Measurements from ENCODE around the gene TRAM2. TPM values are rescaled to one million over a fixed set of nuclear protein-coding genes. Genes with fewer than 3 reads are reported as not detected.

Gene TRAM2
- total RNA-seq, 1 donor from 2014 or later: 320 TPM

DNA sequence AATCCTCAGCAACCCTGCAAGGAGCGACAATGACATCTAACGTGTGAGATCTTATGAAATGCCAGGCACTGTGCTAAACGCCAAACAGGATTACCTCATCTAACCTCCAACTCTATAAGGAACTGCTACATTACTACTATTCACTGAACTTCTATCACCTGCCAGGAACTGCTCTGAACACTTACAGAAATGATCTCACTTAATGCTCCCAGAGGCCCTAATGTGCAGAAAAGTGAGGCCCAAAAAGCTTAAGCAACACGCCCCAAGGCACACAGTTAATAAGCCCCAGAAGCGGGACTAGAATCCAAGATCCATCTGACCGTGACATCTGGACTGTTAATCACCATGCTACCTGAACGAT, 28.5 kb downstream of the TRAM2 start:
- H3K36me3 Mint-ChIP-seq (ENCODE audit: unreplicated experiment): peaks cover 54% of the 10 kb centered on the region
- H3K4me3 Mint-ChIP-seq (ENCODE audit: unreplicated experiment): peak overlapping the region; percentile 8
- H3K4me1 Mint-ChIP-seq (ENCODE audit: unreplicated experiment): peaks cover 99% of the 10 kb centered on the region
- H3K9me3 Mint-ChIP-seq (ENCODE audit: unreplicated experiment): no peaks in the 10 kb centered on the region
- no peak for DNase-seq (ENCODE audit: extremely low spot score, unreplicated experiment)
- H3K27ac Mint-ChIP-seq (ENCODE audit: unreplicated experiment): peak overlapping the region; percentile 92
- no peaks in the 10 kb centered on the region for H3K27me3 Mint-ChIP-seq (ENCODE audit: unreplicated experiment)
- TF ChIP-seq, protein P1, sequence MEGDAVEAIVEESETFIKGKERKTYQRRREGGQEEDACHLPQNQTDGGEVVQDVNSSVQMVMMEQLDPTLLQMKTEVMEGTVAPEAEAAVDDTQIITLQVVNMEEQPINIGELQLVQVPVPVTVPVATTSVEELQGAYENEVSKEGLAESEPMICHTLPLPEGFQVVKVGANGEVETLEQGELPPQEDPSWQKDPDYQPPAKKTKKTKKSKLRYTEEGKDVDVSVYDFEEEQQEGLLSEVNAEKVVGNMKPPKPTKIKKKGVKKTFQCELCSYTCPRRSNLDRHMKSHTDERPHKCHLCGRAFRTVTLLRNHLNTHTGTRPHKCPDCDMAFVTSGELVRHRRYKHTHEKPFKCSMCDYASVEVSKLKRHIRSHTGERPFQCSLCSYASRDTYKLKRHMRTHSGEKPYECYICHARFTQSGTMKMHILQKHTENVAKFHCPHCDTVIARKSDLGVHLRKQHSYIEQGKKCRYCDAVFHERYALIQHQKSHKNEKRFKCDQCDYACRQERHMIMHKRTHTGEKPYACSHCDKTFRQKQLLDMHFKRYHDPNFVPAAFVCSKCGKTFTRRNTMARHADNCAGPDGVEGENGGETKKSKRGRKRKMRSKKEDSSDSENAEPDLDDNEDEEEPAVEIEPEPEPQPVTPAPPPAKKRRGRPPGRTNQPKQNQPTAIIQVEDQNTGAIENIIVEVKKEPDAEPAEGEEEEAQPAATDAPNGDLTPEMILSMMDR (IDR thresholded peaks at IDR 0.05): no peak

DNA sequence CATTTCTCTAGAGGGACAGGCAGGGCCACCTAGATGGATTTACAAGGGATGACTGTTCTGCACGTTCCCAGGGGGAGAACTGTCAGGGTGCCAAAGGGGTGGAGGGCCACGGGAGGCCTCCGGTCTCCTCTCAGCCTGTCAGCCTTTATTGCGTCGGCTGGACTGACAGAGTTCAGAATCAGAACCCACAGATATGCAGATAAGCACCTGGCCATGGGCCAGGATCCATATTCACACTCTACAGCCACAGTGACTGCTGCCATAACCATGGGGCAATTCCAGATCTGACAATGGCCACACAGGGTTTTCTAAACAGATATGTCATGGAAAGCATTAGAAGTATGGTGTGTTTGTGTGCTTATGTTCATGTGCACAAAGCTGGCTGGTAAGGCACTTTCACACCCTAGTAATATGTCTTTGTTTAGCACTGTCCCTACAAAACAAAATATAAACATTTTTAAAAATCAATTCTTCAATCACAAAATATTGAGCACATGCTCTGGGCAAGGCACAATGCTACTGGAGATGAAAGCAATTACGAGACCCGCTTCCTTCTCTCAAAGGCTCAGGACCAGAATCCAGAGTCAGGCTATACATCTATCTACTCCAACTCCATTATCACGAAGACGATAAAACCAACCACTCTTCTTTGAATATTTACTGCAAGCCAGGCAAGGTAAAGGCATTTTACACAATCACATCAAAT, 29.1 kb downstream of the TRAM2 start:
- Mint-ChIP-seq H3K4me3 (ENCODE audit: unreplicated experiment) (peak overlapping the region; percentile 34), H3K4me1 (ENCODE audit: unreplicated experiment) (peaks cover 99% of the 10 kb centered on the region), H3K9me3 (ENCODE audit: unreplicated experiment) (no peaks in the 10 kb centered on the region), H3K27ac (ENCODE audit: unreplicated experiment) (peak overlapping the region; percentile 92), H3K36me3 (ENCODE audit: unreplicated experiment) (peaks cover 53% of the 10 kb centered on the region), H3K27me3 (ENCODE audit: unreplicated experiment) (no peaks in the 10 kb centered on the region)
- TF ChIP-seq, protein P1 (IDR thresholded peaks at IDR 0.05): no peak
- no peak for DNase-seq (ENCODE audit: extremely low spot score, unreplicated experiment)

DNA sequence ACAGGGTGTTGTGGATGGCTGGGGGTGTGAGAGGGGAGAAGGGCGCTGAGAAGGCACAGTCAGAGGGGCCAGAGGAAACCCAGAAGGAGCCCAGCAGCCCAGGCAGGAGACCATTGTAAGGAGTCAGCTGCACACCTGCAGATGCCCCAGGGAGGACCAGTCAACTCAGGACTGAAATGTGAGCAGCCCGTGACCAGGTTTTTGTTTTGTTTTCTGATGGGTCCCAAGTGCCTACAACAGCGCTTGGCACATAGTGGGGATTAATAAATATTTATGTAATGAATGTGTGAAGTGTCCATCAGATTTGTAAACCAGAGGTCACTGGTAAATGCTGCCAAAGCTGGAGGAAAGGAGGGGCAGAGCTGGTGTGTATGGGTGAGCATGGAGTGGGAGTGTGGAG, 30.2 kb downstream of the TRAM2 start:
- H3K9me3 Mint-ChIP-seq (ENCODE audit: unreplicated experiment): no peaks in the 10 kb centered on the region
- peaks cover 53% of the 10 kb centered on the region for H3K36me3 Mint-ChIP-seq (ENCODE audit: unreplicated experiment)
- H3K27ac Mint-ChIP-seq (ENCODE audit: unreplicated experiment): peak overlapping the region; percentile 92
- peak overlapping the region; percentile 38 for H3K4me3 Mint-ChIP-seq (ENCODE audit: unreplicated experiment)
- peaks cover 99% of the 10 kb centered on the region for H3K4me1 Mint-ChIP-seq (ENCODE audit: unreplicated experiment)
- no peaks in the 10 kb centered on the region for H3K27me3 Mint-ChIP-seq (ENCODE audit: unreplicated experiment)
- TF ChIP-seq, protein P1 (IDR thresholded peaks at IDR 0.05): no peak
- no peak for DNase-seq (ENCODE audit: extremely low spot score, unreplicated experiment)

DNA sequence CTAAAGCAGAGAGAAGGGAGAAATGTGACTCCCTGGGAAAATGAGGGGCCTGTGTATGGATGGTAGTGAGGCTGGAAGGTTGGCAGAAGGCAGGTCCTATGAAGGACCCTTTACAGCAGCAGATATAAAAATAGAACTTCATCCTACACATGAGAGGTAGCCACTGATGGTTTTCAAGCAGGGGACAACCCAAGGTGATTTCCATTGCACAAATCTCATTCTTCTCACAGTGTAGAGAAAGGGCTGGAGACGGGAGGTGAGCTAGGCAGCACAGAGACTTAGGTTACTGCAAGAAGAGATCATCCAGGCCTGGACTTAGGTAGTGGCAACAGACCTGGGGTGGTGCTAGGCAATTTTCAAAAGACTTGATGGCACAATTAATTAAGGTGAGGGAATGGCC, 30.7 kb downstream of the TRAM2 start:
- peak overlapping the region; percentile 92 for H3K27ac Mint-ChIP-seq (ENCODE audit: unreplicated experiment)
- peak overlapping the region; percentile 38 for H3K4me3 Mint-ChIP-seq (ENCODE audit: unreplicated experiment)
- TF ChIP-seq, protein P1 (IDR thresholded peaks at IDR 0.05): no peak
- peaks cover 53% of the 10 kb centered on the region for H3K36me3 Mint-ChIP-seq (ENCODE audit: unreplicated experiment)
- no peaks in the 10 kb centered on the region for H3K27me3 Mint-ChIP-seq (ENCODE audit: unreplicated experiment)
- no peaks in the 10 kb centered on the region for H3K9me3 Mint-ChIP-seq (ENCODE audit: unreplicated experiment)
- H3K4me1 Mint-ChIP-seq (ENCODE audit: unreplicated experiment): peaks cover 99% of the 10 kb centered on the region
- DNase-seq (ENCODE audit: extremely low spot score, unreplicated experiment): no peak

DNA sequence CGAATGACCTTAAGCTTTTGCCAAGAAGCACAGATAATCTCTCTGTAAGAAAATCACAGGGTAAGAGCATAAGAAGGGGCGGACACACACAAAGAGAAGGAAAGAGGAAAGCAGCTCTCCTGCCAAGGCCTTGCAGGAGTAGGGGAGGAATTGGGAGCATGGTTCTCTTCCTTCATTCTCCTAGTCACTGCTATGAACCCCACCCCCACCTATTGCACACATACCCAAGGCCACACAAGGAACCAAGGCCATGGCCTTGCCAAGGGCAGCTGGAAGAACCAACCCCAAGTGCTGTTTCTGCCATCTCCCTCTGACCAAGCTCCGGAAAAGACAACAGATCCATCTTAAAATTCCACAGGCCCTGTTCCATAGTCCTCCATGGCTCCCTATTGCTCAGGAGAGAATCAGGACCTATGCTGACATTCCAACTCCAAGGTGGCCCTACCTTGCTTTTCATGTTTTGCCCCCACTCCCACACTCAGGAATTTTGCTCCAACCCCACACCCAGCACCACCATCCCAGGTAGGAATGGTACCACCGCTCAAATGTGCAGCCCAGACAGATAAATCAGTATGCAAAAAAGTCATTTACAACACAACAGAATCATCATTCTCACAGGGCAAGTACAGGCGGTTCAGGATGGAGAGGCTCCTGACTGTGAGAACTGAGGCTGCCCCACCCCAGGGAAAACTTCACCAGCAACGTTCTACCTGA, 31.3 kb downstream of the TRAM2 start:
- H3K27me3 Mint-ChIP-seq (ENCODE audit: unreplicated experiment): no peaks in the 10 kb centered on the region
- TF ChIP-seq, protein P1 (IDR thresholded peaks at IDR 0.05): no peak
- H3K4me3 Mint-ChIP-seq (ENCODE audit: unreplicated experiment): peak overlapping the region; percentile 46
- peaks cover 99% of the 10 kb centered on the region for H3K4me1 Mint-ChIP-seq (ENCODE audit: unreplicated experiment)
- DNase-seq (ENCODE audit: extremely low spot score, unreplicated experiment): no peak
- H3K9me3 Mint-ChIP-seq (ENCODE audit: unreplicated experiment): no peaks in the 10 kb centered on the region
- H3K36me3 Mint-ChIP-seq (ENCODE audit: unreplicated experiment): peaks cover 55% of the 10 kb centered on the region
- peak overlapping the region; percentile 92 for H3K27ac Mint-ChIP-seq (ENCODE audit: unreplicated experiment)
